Transverse colon (tissue), 4 donors: Measurements from ENCODE around the gene FCN2. TPM values are rescaled to one million over a fixed set of nuclear protein-coding genes. Genes with fewer than 3 reads are reported as not detected.

Source experiments
- DNase-seq: peaks from one replicate; pipeline ENCODE4 v3.0.0-alpha.2; 2019
- H3K27ac ChIP-seq, 4 donors: fragments of 200-600 bp; sonication (generic); 2 replicates each; pipeline ENCODE4 v1.5.1; 2016 to 2018; ENCODE audit warnings: inconsistent platforms in 4 of 4
- H3K27me3 ChIP-seq: fragments of 200-600 bp; sonication (generic); 2 replicates; pipeline ENCODE4 v1.5.1; 2017; ENCODE audit warnings: inconsistent platforms
- H3K36me3 ChIP-seq, 4 donors: fragments of 200-600 bp; sonication (generic); 2 replicates each; pipeline ENCODE4 v1.5.1; 2017 to 2019; ENCODE audit warnings: inconsistent platforms in 4 of 4
- H3K4me1 ChIP-seq, 4 donors: fragments of 200-600 bp; sonication (generic); 2 replicates each; pipeline ENCODE4 v1.5.1; 2017 to 2020; ENCODE audit warnings: inconsistent platforms in 4 of 4
- H3K4me3 ChIP-seq, 4 donors: fragments of 200-600 bp; sonication (generic); 1 replicate in 1 of 4; 2 replicates in 3 of 4; pipeline versions ENCODE4 v1.5.1 to v1.6.1; 2017 to 2019; ENCODE audit warnings: inconsistent platforms in 4 of 4
- H3K9me3 ChIP-seq, 2 donors: fragments of 200-600 bp; sonication (generic); 2 replicates each; pipeline ENCODE4 v1.5.1; 2017 to 2019; ENCODE audit warnings: inconsistent platforms in 2 of 2
- CTCF ChIP-seq, 5 experiments: fragments of 200-600 bp in 3 of 5; fragments of 450-650 bp in 2 of 5; sonication (generic) in 3 of 5; IDR thresholded peaks; 1 replicate in 2 of 5; 2 replicates in 3 of 5; pipeline ENCODE4 v1.5.1; 2016 to 2017; ENCODE audit warnings: antibody characterized with exemption in 5 of 5, inconsistent platforms in 3 of 5, mild to moderate bottlenecking in 2 of 5, moderate library complexity in 1 of 5
- EP300 ChIP-seq: sonication (generic); formaldehyde crosslinking; IDR thresholded peaks from one replicate; pipeline ENCODE4 v1.6.1; 2017; ENCODE audit warnings: antibody characterized with exemption, low read depth
- POLR2A ChIP-seq: fragments of 450-650 bp; IDR thresholded peaks from one replicate; pipeline ENCODE4 v1.6.1; 2016; ENCODE audit warnings: antibody characterized with exemption, mild to moderate bottlenecking, moderate library complexity
- POLR2AphosphoS5 ChIP-seq, 3 donors: sonication (generic); formaldehyde crosslinking; IDR thresholded peaks; one replicate each; pipeline ENCODE4 v1.6.1; 2016; ENCODE audit warnings: antibody characterized with exemption in 3 of 3
- WGBS, 2 donors: methylation state at CpG; one replicate each; pipeline ENCODE4 v1.1.5; 2018; ENCODE audit warnings: low coverage in 1 of 2; 5-methylcytosine and 5-hydroxymethylcytosine counted together
- in situ Hi-C, 4 donors: fragments of 200-750 bp; cut with MboI; loops; one replicate each; pipeline versions ENCODE4 v1.15.0 to v1.15.1; 2017; ENCODE audit warnings: low sequenced_read_pairs in 3 of 4, low pct_ligation_motif_present in 1 of 4, low pct_unique_long_range_greater_than_20kb in 1 of 4
- intact Hi-C: fragments of 100-400 bp; cut with DNase I; formaldehyde crosslinking; loops from one replicate; pipeline ENCODE4 v1.15.1; 2023; ENCODE audit warnings: low total_unique reads
- total RNA-seq, 4 donors: library from RNA; depleted of rRNA; stranded (reverse); fragments of >200 nt; gene quantifications; one replicate each; pipeline ENCODE4 v1.1.0, GENCODE V29; 2016

Gene FCN2
- total RNA-seq, 4 donors from 2014 or later = not detected

DNA sequence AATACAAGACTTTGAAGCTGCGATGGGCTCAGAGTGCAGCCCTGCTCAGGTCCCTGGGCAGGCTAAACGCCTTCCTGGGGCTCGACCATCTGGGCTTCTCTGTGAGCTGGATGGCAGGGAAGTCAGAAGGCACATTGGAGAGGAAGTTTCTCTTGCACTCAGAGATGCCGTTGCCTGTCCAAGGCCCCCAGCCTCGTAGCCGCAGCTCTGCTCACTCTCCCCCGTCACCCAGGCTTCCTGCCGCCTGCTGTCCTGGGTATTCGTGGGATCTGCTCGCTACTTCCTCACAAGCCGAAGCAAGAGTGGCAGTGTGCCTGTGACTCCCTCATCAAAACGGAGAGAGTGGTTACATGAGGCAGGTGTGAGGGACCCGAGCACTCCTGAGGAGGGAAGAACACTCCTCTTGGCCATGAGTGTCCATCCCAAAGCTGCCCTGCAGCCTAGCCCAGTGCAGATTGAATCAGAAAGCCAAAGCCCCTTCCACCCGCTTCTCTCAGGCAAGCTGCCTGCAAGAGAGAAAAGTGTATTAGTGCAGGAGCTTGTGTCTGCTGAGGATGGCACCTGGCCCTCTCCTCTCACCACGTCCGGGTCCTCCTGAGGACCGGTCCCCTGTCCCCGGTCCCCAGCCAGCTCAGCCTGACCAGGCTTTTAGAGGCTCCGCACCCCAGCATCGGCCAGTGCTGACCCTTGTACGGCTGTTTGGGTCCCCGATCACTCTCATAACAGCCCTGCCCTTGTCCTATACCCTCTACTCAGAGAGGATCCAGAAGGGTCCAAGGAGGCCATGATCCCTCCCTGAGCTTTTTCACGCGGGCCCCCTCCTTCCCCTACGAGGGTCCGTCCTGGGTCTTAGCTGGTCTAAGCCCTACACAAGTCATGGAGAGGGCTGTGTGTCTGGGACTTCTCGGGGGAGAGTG is 7.3 kb downstream of the FCN2 start:
- no peak for DNase-seq
- whole genome bisulfite sequencing, 2 donors = 71% methylated on average over 27 of the region's 27 CpGs; no CpG with 5 or more reads in 1 of the 2 donors
- Histone ChIP-seq H3K27ac (no peak overlapping the region), H3K36me3 (no peaks in the 10 kb centered on the region), H3K9me3 (no peaks in the 10 kb centered on the region), H3K4me1 (no peaks in the 10 kb centered on the region), H3K27me3 (no peaks in the 10 kb centered on the region), H3K4me3 (no peak overlapping the region)
- no peak for TF ChIP-seq EP300
- TF ChIP-seq POLR2AphosphoS5 (IDR thresholded peaks at IDR 0.05) = no peak
- no peak for TF ChIP-seq CTCF (IDR thresholded peaks at IDR 0.05)
- TF ChIP-seq POLR2A = no peak
- in situ Hi-C loops (no loop called here), intact Hi-C loops (loop anchor here (5.0 kb wide), 1 partner anchor 954 kb away; no protein-coding TSS in a partner anchor)

DNA sequence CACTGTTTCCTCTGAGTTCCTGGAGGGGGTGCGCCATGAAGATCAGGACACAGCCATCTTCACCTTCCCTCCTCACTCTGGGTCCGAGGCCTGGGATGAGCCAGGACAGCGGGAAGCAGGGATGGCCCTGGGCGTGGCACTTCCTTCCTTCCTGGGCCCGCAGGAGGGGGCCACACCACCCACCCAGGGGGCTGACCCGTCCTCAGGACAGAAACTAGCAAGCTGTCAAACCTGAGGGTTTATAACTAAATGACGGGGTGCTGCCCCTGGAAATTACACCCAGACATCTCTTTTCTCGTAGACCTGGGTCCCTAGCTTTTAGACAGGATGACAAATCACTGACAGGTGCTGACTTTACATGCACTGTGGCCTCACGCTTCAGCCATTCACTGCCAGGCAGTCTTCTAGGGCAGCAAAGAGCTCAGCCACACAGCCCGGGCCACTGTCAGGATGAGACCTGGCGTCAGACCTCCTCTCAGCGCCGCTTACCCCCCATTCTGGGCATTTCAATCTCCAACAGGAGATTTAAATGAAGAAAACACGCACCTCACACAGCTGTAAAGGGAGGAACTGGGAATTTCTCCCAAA is 8.1 kb downstream of the FCN2 start:
- Histone ChIP-seq H3K27ac (no peak overlapping the region), H3K36me3 (no peaks in the 10 kb centered on the region), H3K4me3 (no peak overlapping the region), H3K27me3 (no peaks in the 10 kb centered on the region), H3K4me1 (no peaks in the 10 kb centered on the region), H3K9me3 (no peaks in the 10 kb centered on the region)
- intact Hi-C loops (loop anchor here (5.0 kb wide), 1 partner anchor 954 kb away; no protein-coding TSS in a partner anchor), in situ Hi-C loops (no loop called here)
- DNase-seq = no peak
- 57 to 76% methylated on average over 3 to 13 of the region's 14 CpGs for WGBS, 2 donors
- no peak for TF ChIP-seq POLR2AphosphoS5 (IDR thresholded peaks at IDR 0.05)
- TF ChIP-seq EP300 = no peak
- no peak for TF ChIP-seq CTCF (IDR thresholded peaks at IDR 0.05)
- TF ChIP-seq POLR2A = no peak

DNA sequence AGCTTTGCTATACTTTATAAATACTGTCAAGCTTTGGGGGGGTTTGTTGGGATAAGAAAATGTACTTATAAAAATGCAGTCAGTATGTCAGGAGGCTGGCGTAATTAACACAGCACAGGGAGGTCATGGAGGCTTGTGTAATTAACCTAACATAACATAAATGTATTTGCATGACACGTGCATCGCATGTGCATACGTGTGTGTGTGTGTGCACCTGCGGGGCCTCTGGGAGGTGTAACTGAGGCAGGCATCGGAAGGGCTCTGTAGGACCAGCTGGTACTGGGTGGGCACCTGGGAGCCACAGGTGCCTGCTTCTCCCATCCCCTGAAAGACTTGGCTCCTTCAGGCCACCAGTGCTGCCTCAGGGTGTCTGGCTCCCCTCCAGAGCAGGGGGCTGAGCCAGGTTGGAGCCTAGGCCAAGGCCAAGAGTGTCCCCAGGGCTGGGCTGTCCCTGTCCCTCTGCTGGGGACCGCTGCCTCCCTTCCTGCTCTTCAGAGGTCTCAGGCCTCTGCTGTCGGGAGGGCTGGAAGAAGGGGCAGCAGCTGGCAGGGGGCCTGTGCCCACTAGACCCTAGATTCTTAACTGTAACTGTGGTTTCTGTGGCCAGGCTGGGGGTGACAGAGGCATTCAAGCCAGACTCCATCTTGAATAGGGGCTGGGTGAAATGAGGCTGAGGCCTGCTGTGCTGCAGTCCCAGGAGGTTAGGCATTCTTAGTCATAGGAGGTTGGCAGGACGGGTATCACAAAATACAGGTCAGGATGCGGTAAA is 9.0 kb downstream of the FCN2 start:
- H3K36me3 ChIP-seq = no peaks in the 10 kb centered on the region
- no peaks in the 10 kb centered on the region for H3K4me1 ChIP-seq
- H3K4me3 ChIP-seq = no peak overlapping the region
- no peak overlapping the region for H3K27ac ChIP-seq
- no peaks in the 10 kb centered on the region for H3K9me3 ChIP-seq
- no peak for DNase-seq
- intact Hi-C loops = loop anchor here (5.0 kb wide), 1 partner anchor 953 kb away; no protein-coding TSS in a partner anchor
- TF ChIP-seq CTCF (IDR thresholded peaks at IDR 0.05) = no peak
- no peak for TF ChIP-seq POLR2AphosphoS5 (IDR thresholded peaks at IDR 0.05)
- TF ChIP-seq EP300 = no peak
- TF ChIP-seq POLR2A = no peak
- in situ Hi-C loops = no loop called here
- H3K27me3 ChIP-seq = no peaks in the 10 kb centered on the region
- WGBS, 2 donors = 70 to 80% methylated on average over 4 to 10 of the region's 10 CpGs

DNA sequence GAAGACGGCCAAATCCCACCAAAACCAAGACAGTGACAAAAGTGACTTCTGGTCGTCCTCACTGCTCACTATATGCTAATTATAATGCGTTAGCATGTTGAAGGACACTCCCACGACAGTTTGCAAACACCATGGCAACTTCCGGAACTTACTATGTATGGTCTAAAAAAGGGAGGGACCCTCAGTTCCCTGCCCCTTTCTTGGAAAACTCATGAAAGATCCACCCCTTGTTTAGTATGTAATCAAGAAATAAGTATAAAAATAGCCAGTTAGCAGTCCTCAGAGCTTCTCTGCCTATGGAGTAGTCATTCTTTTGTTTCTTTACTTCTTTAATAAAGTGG is 9.5 kb downstream of the FCN2 start:
- Histone ChIP-seq H3K4me1 (no peaks in the 10 kb centered on the region), H3K4me3 (no peak overlapping the region), H3K27me3 (no peaks in the 10 kb centered on the region), H3K9me3 (no peaks in the 10 kb centered on the region), H3K36me3 (no peaks in the 10 kb centered on the region), H3K27ac (no peak overlapping the region)
- in situ Hi-C loops (no loop called here), intact Hi-C loops (no loop called here)
- 64 to 69% methylated on average over 5 of the region's 5 CpGs for WGBS, 2 donors
- no peak for DNase-seq
- no peak for TF ChIP-seq EP300
- no peak for TF ChIP-seq POLR2AphosphoS5 (IDR thresholded peaks at IDR 0.05)
- TF ChIP-seq POLR2A = no peak
- no peak for TF ChIP-seq CTCF (IDR thresholded peaks at IDR 0.05)
